ENCODE data around the gene DNAH14.
"Not testable (repeated sequence)": the region's sequence is repeated elsewhere in the genome, so short reads cannot be mapped to it uniquely, and the experiment has no call there.

DNAH14 gene

GRCh38 chr1:225228871-225229303 lies 299.4 kb downstream of the DNAH14 start:
- no peak for TF ChIP-seq CTCF (IDR thresholded peaks at IDR 0.05; ENCODE audit: low read depth, low read length, missing control alignments)
- DNase-seq (ENCODE audit: low read depth): no peak
- no peak overlapping the region for H3K4me3 ChIP-seq (ENCODE audit: low read depth, low read length)

- H3K4me3 ChIP-seq (ENCODE audit: low read depth, low read length); DNase-seq (ENCODE audit: low read depth): not testable (repeated sequence)
Observed at GRCh38 chr1:225229429-225229828, 300.0 kb downstream of the DNAH14 start.

DNA sequence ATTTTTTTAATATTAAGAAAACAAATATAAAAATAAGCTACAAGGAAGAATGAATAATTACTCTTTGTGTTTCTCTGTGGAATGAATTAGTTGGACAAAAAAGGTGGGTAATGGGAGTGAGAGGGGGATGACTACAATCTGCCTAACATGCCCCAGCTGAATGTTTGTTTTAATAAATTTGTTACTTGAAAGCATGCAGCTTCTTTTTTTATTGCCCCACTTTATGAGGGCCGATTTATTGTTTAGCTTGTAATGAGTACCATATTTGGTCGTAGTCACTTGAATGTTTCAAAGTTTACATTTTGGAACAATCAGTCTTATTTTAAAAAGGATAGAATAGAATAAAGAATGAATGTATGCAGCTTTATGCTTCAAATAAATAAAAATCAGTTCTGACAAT lies 301.0 kb downstream of the DNAH14 start:
- no peak overlapping the region for H3K4me3 ChIP-seq (ENCODE audit: low read depth, low read length)
- no peak for DNase-seq (ENCODE audit: low read depth)

DNA sequence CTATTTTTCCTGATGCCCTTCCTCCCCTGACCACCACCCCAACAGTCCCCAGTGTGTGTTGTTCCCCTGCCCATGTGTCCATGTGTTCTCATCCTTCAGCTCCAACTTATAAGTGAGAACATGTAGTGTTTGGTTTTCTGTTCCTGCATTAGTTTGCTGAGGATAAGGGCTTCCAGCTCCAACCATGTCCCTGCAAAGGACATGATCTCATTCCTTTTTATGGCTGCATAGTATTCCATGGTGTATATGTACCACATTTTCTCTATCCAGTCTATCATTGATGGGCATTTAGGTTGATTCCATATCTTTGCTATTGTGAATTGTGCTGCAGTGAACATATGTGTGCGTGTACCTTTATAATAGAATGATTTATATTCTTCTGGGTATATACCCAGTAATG lies 303.5 kb downstream of the DNAH14 start:
- DNase-seq (ENCODE audit: low read depth); H3K4me3 ChIP-seq (ENCODE audit: low read depth, low read length): not testable (repeated sequence)

More for the DNA sequence above, 301.0 kb downstream of the DNAH14 start:
- TF ChIP-seq CTCF (IDR thresholded peaks at IDR 0.05; ENCODE audit: low read depth, low read length, missing control alignments): no peak

GRCh38 chr1:225242611-225243010 lies 313.1 kb downstream of the DNAH14 start:
- H3K4me3 ChIP-seq (ENCODE audit: low read depth, low read length): no peak overlapping the region
- no peak for TF ChIP-seq CTCF (IDR thresholded peaks at IDR 0.05; ENCODE audit: low read depth, low read length, missing control alignments)
- no peak for DNase-seq (ENCODE audit: low read depth)

GRCh38 chr1:225250432-225250831 lies 321.0 kb downstream of the DNAH14 start:
- no peak for TF ChIP-seq CTCF (IDR thresholded peaks at IDR 0.05; ENCODE audit: low read depth, low read length, missing control alignments)
- H3K4me3 ChIP-seq (ENCODE audit: low read depth, low read length): no peak overlapping the region
- DNase-seq (ENCODE audit: low read depth): peak; percentile 19

DNA sequence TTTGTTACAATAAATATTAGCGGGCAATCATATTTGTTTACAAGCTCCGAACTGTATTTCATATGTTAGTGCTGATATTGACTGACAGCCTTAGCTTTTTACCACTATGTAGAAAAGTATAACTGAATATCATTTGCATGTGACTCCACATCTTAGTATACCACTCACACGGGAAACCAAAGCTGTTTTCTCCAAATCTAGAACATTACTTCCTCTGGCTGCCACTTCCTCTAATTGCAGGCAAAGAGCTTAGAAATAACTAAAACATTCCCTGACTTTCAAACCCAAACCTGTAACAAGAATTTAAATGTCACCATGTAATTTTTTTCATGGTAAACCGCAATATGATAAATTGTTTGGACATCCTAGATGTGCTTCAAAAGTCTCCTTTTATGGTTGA lies 323.7 kb downstream of the DNAH14 start:
- no peak for DNase-seq (ENCODE audit: low read depth)
- TF ChIP-seq CTCF (IDR thresholded peaks at IDR 0.05; ENCODE audit: low read depth, low read length, missing control alignments): no peak
- no peak overlapping the region for H3K4me3 ChIP-seq (ENCODE audit: low read depth, low read length)

- H3K4me3 ChIP-seq (ENCODE audit: low read depth, low read length): no peak overlapping the region
- no peak for TF ChIP-seq CTCF (IDR thresholded peaks at IDR 0.05; ENCODE audit: low read depth, low read length, missing control alignments)
- no peak for DNase-seq (ENCODE audit: low read depth)
Observed at GRCh38 chr1:225253784-225254183, 324.3 kb downstream of the DNAH14 start.

Data from GM12864 (cell line).